ENCODE data around the gene FAM83D. TPM values are rescaled to one million over a fixed set of nuclear protein-coding genes. Genes with fewer than 3 reads are reported as not detected.

FAM83D gene
- total RNA-seq, 1 donor from 2014 or later = 4.6 TPM

DNA sequence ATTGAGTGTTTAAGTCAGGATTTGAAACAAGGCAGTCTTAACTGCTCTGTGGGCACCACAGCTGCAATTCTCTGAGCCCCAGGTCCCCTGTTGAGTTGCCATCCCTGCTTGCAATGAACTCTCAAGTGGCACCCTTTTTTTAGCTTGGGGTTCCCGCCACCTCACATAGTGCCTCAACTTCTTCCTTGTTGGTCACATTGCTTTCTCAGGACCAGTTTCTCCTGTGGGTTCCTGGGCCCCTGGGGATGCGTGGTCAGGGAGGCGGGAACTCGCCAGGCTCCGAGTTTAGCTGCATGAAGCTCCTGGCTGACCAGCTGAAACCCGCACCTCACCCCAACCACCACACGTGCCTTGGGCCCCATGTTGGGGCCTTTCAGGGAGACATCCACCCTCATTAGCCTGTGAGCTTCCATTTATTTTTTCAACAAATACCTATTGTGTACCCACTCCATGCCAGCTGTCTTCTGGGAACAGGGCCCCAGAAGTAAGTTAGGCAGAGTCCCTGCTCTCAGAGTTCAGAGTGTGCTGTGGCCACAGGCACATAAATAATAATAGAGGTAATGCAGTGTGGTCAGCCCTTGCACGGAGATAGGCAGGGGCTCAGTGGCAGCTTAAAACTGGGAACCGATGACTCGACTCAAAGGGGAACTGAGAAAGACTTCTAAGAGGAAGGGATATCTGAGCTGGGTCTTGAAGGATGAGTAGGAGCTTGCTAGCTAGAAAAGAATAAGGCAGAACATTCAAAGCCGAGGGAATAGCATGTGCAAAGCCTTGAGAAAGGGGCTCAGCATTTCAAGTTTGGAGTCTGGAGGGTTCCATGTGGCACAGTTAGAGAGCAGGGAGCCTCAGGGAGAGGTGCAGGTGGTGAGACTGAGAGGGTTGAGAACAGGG lies 33.9 kb upstream of the FAM83D start:
- Mint-ChIP-seq H3K27ac (ENCODE audit: unreplicated experiment) (no peak overlapping the region), H3K4me1 (ENCODE audit: unreplicated experiment) (peaks cover 2% of the 10 kb centered on the region), H3K36me3 (ENCODE audit: unreplicated experiment) (no peaks in the 10 kb centered on the region), H3K9me3 (ENCODE audit: unreplicated experiment) (no peaks in the 10 kb centered on the region), H3K4me3 (ENCODE audit: unreplicated experiment) (no peak overlapping the region), H3K27me3 (ENCODE audit: unreplicated experiment) (peaks cover 41% of the 10 kb centered on the region)
- TF ChIP-seq, protein P1, sequence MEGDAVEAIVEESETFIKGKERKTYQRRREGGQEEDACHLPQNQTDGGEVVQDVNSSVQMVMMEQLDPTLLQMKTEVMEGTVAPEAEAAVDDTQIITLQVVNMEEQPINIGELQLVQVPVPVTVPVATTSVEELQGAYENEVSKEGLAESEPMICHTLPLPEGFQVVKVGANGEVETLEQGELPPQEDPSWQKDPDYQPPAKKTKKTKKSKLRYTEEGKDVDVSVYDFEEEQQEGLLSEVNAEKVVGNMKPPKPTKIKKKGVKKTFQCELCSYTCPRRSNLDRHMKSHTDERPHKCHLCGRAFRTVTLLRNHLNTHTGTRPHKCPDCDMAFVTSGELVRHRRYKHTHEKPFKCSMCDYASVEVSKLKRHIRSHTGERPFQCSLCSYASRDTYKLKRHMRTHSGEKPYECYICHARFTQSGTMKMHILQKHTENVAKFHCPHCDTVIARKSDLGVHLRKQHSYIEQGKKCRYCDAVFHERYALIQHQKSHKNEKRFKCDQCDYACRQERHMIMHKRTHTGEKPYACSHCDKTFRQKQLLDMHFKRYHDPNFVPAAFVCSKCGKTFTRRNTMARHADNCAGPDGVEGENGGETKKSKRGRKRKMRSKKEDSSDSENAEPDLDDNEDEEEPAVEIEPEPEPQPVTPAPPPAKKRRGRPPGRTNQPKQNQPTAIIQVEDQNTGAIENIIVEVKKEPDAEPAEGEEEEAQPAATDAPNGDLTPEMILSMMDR (IDR thresholded peaks at IDR 0.05) = no peak
- DNase-seq (ENCODE audit: extremely low spot score, unreplicated experiment) = no peak

DNA sequence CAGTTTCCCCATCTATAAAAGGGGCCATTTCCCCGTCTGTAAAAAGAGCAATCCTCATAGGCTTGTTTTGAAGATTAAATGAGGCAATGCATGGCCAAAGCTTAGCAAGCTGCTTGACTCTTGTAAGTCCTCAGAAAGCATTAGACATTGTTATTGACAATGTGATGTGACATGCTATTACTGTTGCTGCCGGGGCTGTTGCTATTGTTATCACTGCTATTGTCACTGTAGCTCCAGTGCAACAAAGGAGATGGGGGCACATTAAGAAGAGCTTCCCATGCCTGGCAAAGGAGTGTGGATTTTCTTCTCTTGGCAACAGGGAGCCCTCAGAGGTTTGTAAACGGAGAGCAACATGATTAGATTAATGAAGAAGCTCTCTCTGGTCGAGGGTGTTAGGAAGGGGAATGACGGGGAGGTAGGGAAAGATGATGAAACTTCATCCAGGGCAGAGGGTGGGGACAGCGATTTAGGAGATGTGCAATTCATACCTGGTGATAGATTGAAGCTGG lies 33.1 kb upstream of the FAM83D start:
- Mint-ChIP-seq H3K27me3 (ENCODE audit: unreplicated experiment) (peaks cover 49% of the 10 kb centered on the region), H3K4me3 (ENCODE audit: unreplicated experiment) (no peak overlapping the region), H3K9me3 (ENCODE audit: unreplicated experiment) (no peaks in the 10 kb centered on the region), H3K4me1 (ENCODE audit: unreplicated experiment) (peaks cover 2% of the 10 kb centered on the region), H3K27ac (ENCODE audit: unreplicated experiment) (no peak overlapping the region), H3K36me3 (ENCODE audit: unreplicated experiment) (no peaks in the 10 kb centered on the region)
- no peak for DNase-seq (ENCODE audit: extremely low spot score, unreplicated experiment)
- TF ChIP-seq, protein P1 (IDR thresholded peaks at IDR 0.05) = no peak

DNA sequence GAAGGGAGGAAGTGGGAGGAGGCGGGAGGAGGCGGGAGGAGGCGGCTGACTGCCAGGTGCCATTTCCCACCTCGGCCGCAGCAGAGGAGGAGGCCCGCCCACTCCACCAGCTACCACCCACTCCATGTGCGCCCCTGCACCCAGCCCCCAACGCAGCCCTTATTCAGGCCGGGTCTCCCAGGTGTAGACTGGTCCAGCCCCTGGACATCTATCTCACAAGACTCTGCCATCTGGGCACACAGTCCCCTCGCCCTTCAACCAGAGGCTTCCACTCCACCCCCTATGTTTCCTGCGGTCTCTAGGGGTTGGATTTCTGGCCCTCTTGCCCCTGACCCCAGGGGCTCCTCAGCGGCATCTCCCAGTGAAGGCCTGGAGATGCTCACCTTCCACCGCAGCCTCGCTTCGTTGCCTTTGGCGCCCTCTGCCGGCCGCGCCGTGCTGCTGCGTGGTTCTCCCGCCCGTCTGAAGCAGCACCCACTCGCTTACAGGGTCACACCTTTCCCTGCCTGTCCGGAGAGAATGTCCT lies 32.6 kb upstream of the FAM83D start:
- TF ChIP-seq, protein P1 (IDR thresholded peaks at IDR 0.05) = peak; percentile 94
- peaks cover 51% of the 10 kb centered on the region for H3K27me3 Mint-ChIP-seq (ENCODE audit: unreplicated experiment)
- no peaks in the 10 kb centered on the region for H3K36me3 Mint-ChIP-seq (ENCODE audit: unreplicated experiment)
- no peak overlapping the region for H3K27ac Mint-ChIP-seq (ENCODE audit: unreplicated experiment)
- H3K4me3 Mint-ChIP-seq (ENCODE audit: unreplicated experiment) = no peak overlapping the region
- no peaks in the 10 kb centered on the region for H3K9me3 Mint-ChIP-seq (ENCODE audit: unreplicated experiment)
- peaks cover 2% of the 10 kb centered on the region for H3K4me1 Mint-ChIP-seq (ENCODE audit: unreplicated experiment)
- no peak for DNase-seq (ENCODE audit: extremely low spot score, unreplicated experiment)

DNA sequence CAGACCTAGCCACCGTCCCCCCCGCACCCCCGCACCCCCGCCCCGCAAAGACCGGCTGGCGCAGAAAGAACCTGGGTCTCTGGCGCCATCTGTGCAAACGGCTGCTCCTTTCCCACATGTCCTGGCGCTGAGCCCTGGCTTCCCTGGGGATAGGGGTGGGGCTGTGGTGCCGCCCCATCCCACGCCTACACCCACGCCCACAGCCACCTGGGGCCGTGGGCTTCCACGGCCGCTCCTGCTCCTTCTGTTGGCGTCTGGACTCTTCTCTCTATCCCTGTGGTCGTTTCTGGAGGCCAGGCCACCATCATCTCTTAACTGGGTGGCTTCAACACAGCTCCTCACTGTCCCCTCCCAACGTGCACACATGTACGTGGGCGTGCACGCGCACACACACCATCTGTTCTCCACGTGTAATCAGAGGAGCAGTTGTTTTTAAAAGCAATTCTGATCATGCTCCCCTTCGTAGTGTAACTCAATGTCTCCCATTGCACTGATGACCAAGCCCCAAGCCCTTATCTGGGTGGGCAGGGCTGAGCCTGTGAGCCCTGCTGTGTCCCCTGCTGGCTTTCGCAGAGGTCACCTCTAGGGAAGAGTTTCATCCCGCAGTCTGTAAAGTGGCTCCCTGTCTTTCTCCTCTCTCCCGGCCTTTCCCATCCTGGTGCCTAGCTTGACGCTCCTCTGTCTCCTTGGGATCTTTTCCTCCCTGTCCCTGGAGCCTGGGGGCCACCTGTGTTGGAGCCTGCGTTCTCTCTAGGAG lies 31.9 kb upstream of the FAM83D start:
- H3K27ac Mint-ChIP-seq (ENCODE audit: unreplicated experiment) = no peak overlapping the region
- peaks cover 50% of the 10 kb centered on the region for H3K27me3 Mint-ChIP-seq (ENCODE audit: unreplicated experiment)
- H3K4me1 Mint-ChIP-seq (ENCODE audit: unreplicated experiment) = peaks cover 2% of the 10 kb centered on the region
- TF ChIP-seq, protein P1 (IDR thresholded peaks at IDR 0.05) = peak; percentile 16
- no peaks in the 10 kb centered on the region for H3K9me3 Mint-ChIP-seq (ENCODE audit: unreplicated experiment)
- H3K4me3 Mint-ChIP-seq (ENCODE audit: unreplicated experiment) = no peak overlapping the region
- H3K36me3 Mint-ChIP-seq (ENCODE audit: unreplicated experiment) = no peaks in the 10 kb centered on the region
- no peak for DNase-seq (ENCODE audit: extremely low spot score, unreplicated experiment)

Data from osteocyte (in vitro differentiated cells).